ENCODE results near the gene TMEM14C. TPM values are rescaled to one million over a fixed set of nuclear protein-coding genes. Genes with fewer than 3 reads are reported as not detected.

TMEM14C gene
- total RNA-seq, 4 donors from 2014 or later, result 63.4 to 76.7 (median 73.7) TPM

GRCh38 chr6:10722570-10722819 is 375 bp upstream of the TMEM14C start:
- Histone ChIP-seq H3K4me3 (peak overlapping the region; percentile 67), H3K36me3 (peaks cover 22% of the 10 kb centered on the region), H3K27me3 (no peaks in the 10 kb centered on the region), H3K9me3 (no peaks in the 10 kb centered on the region), H3K27ac (peak overlapping the region; percentile 85), H3K4me1 (peaks cover 44% of the 10 kb centered on the region)
- no peak for DNase-seq (ENCODE audit: low spot score in 2 of 2)
- 0% methylated on average over 6 of the region's 6 CpGs for WGBS
- TF ChIP-seq POLR2AphosphoS5 (IDR thresholded peaks at IDR 0.05), result no peak
- TF ChIP-seq EP300 (IDR thresholded peaks at IDR 0.05), result no peak
- no peak for TF ChIP-seq CTCF (IDR thresholded peaks at IDR 0.05)
- TF ChIP-seq POLR2A (IDR thresholded peaks at IDR 0.05), result no peak

- H3K36me3 ChIP-seq, result peaks cover 32% of the 10 kb centered on the region
- no peaks in the 10 kb centered on the region for H3K27me3 ChIP-seq
- H3K27ac ChIP-seq, result peak overlapping the region; percentile 85
- H3K4me1 ChIP-seq, result peaks cover 44% of the 10 kb centered on the region
- no peak for TF ChIP-seq POLR2A (IDR thresholded peaks at IDR 0.05)
- TF ChIP-seq POLR2AphosphoS5 (IDR thresholded peaks at IDR 0.05), result no peak
- no peak for TF ChIP-seq EP300 (IDR thresholded peaks at IDR 0.05)
- no peak for TF ChIP-seq CTCF (IDR thresholded peaks at IDR 0.05)
- DNase-seq (ENCODE audit: low spot score in 2 of 2), result no peak
- H3K9me3 ChIP-seq, result no peaks in the 10 kb centered on the region
- WGBS, result 21% methylated on average over 7 of the region's 7 CpGs
- peak overlapping the region; percentile 67 for H3K4me3 ChIP-seq
Observed at GRCh38 chr6:10723567-10723881, 654 bp downstream of the TMEM14C start.

GRCh38 chr6:10725044-10725443 is 2.2 kb downstream of the TMEM14C start:
- peaks cover 44% of the 10 kb centered on the region for H3K36me3 ChIP-seq
- H3K4me3 ChIP-seq, result no peak overlapping the region
- no peak for DNase-seq (ENCODE audit: low spot score in 2 of 2)
- H3K27me3 ChIP-seq, result no peaks in the 10 kb centered on the region
- 93% methylated on average over 6 of the region's 6 CpGs for WGBS
- H3K9me3 ChIP-seq, result no peaks in the 10 kb centered on the region
- TF ChIP-seq EP300 (IDR thresholded peaks at IDR 0.05) (no peak), CTCF (IDR thresholded peaks at IDR 0.05) (no peak), POLR2A (IDR thresholded peaks at IDR 0.05) (no peak), POLR2AphosphoS5 (IDR thresholded peaks at IDR 0.05) (no peak)
- H3K4me1 ChIP-seq, result peaks cover 44% of the 10 kb centered on the region
- no peak overlapping the region for H3K27ac ChIP-seq

- no peak for TF ChIP-seq CTCF (IDR thresholded peaks at IDR 0.05)
- no peak for TF ChIP-seq POLR2A (IDR thresholded peaks at IDR 0.05)
- no peak for TF ChIP-seq POLR2AphosphoS5 (IDR thresholded peaks at IDR 0.05)
- TF ChIP-seq EP300 (IDR thresholded peaks at IDR 0.05), result no peak
- Histone ChIP-seq H3K4me1 (peaks cover 42% of the 10 kb centered on the region), H3K9me3 (no peaks in the 10 kb centered on the region), H3K4me3 (no peak overlapping the region), H3K27me3 (no peaks in the 10 kb centered on the region), H3K27ac (no peak overlapping the region), H3K36me3 (peaks cover 47% of the 10 kb centered on the region)
- DNase-seq (ENCODE audit: low spot score in 2 of 2), result no peak
- 80% methylated on average over 9 of the region's 9 CpGs for WGBS
Observed at GRCh38 chr6:10725716-10726115, 2.8 kb downstream of the TMEM14C start.

GRCh38 chr6:10730254-10730653 is 7.4 kb downstream of the TMEM14C start:
- no peaks in the 10 kb centered on the region for H3K9me3 ChIP-seq
- H3K27me3 ChIP-seq, result no peaks in the 10 kb centered on the region
- no peak overlapping the region for H3K27ac ChIP-seq
- H3K36me3 ChIP-seq, result peaks cover 71% of the 10 kb centered on the region
- no peak for DNase-seq (ENCODE audit: low spot score in 2 of 2)
- peaks cover 6% of the 10 kb centered on the region for H3K4me1 ChIP-seq
- H3K4me3 ChIP-seq, result no peak overlapping the region
- no peak for TF ChIP-seq POLR2AphosphoS5 (IDR thresholded peaks at IDR 0.05)
- no peak for TF ChIP-seq EP300 (IDR thresholded peaks at IDR 0.05)
- TF ChIP-seq POLR2A (IDR thresholded peaks at IDR 0.05), result no peak
- no peak for TF ChIP-seq CTCF (IDR thresholded peaks at IDR 0.05)
- 84% methylated on average over 3 of the region's 3 CpGs for WGBS
